NOMO-1 treated with DMSO at 0.1 percent for 48 hours (cell line): ENCODE data around the gene DNAI1.

Experiments
- DNase-seq: peaks from one replicate; lab custom pipeline; 2025; ENCODE audit not compliant: unreplicated experiment; lab: John Stamatoyannopoulos, UW

The DNAI1 gene

GRCh38 chr9:34555936-34556525, 97.4 kb downstream of the DNAI1 start:
- DNase-seq = no peak

GRCh38 chr9:34556949-34557348, 98.3 kb downstream of the DNAI1 start:
- no peak for DNase-seq

- DNase-seq = no peak
Measured at GRCh38 chr9:34557426-34558321, 99.1 kb downstream of the DNAI1 start.

GRCh38 chr9:34558364-34558763, 99.8 kb downstream of the DNAI1 start:
- DNase-seq = no peak

- no peak for DNase-seq
Measured at GRCh38 chr9:34558919-34559623, 100.5 kb downstream of the DNAI1 start.

- DNase-seq = no peak
Measured at GRCh38 chr9:34559624-34560455, 101.2 kb downstream of the DNAI1 start.

GRCh38 chr9:34560599-34561214, 102.1 kb downstream of the DNAI1 start:
- DNase-seq = no peak

- DNase-seq = no peak
Measured at GRCh38 chr9:34562135-34562745, 103.6 kb downstream of the DNAI1 start.

- no peak for DNase-seq
Measured at GRCh38 chr9:34563262-34563661, 104.7 kb downstream of the DNAI1 start.

GRCh38 chr9:34564617-34565016, 106.0 kb downstream of the DNAI1 start:
- DNase-seq = no peak

GRCh38 chr9:34565856-34566255, 107.3 kb downstream of the DNAI1 start:
- no peak for DNase-seq

- no peak for DNase-seq
Measured at GRCh38 chr9:34566322-34566721, 107.7 kb downstream of the DNAI1 start.

GRCh38 chr9:34566972-34567371, 108.4 kb downstream of the DNAI1 start:
- no peak for DNase-seq

- DNase-seq = no peak
Measured at GRCh38 chr9:34568133-34568532, 109.5 kb downstream of the DNAI1 start.

GRCh38 chr9:34568774-34569173, 110.2 kb downstream of the DNAI1 start:
- DNase-seq = no peak

GRCh38 chr9:34570376-34570775, 111.8 kb downstream of the DNAI1 start:
- DNase-seq = no peak
